Measurements from ENCODE around the gene ZNF160.
"Not testable (repeated sequence)": the region's sequence is repeated elsewhere in the genome, so short reads cannot be mapped to it uniquely, and the experiment has no call there.

ZNF160 gene
- total RNA-seq: 78.3 to 128 (median 101) reads per million in 4 experiments

DNA sequence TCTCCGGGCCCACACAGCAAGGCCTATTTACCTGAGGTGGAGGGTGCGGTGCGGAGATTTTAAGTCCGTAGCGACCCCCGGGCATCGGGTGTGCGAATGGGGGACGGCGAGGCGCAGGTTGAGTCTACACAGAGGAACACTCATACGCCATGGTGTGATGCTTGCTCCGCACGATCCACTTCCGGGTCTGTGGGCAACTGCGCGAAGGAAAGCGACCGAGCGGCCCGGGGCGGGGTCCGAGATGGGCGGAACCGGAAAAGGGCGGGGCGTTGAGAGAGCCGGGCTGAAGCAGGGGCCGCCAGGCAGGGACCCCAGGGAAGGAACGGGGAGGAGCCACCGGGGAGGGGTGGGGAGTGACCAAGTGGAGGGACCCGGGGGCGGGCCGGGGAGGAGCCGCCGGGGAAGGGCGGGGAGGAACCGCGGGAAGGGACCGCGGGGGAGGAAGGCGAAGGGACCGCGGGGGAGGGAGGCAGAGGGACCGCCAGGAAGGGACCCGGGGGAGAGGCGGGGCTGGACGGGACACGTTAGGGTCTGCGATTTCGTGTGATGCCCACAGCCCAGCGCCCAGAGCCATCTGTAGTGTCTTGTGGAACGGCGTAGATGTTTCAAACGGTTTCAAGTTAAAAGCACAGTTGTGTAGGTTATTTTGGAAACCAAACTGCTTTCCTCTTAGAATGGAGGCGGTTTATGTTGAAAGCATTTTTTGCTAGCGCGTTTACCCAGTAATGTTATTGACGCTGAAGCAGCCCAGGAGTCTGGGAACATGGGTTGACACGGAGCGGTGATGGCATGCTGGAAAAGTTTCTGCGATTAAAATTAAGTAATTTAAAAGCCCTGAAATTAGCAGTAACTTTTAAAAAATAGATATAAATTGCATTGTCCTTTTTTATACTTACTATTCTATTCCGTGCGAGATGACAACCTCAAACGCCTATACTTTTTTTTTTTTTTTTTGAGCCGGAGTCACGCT lies at the start of gene ZNF160:
TSS of gene ZNF160 (minus strand) at position 189 of the 970 bp plus-strand sequence. CDS start 17,146 bp downstream, outside the sequence.
- DNase-seq: peak; percentile 98

DNA sequence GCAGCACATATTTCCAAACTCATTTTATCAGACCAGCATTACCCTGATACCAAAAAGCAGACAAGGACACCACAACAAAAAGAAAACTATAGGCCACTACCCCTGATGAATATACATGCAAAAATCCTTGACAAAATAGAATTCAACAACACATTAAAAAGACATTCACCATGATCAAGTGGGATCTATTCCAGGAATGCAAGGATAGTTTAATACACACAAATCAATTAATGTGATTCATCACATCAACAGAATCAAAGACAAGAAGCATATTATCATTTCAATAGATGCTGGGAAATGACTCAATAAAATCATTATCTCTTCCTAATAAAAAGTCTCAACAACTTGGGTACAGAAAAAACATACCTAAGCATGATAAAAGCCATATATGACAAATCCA lies 44.4 kb upstream of the ZNF160 start:
- DNase-seq: no peak

DNA sequence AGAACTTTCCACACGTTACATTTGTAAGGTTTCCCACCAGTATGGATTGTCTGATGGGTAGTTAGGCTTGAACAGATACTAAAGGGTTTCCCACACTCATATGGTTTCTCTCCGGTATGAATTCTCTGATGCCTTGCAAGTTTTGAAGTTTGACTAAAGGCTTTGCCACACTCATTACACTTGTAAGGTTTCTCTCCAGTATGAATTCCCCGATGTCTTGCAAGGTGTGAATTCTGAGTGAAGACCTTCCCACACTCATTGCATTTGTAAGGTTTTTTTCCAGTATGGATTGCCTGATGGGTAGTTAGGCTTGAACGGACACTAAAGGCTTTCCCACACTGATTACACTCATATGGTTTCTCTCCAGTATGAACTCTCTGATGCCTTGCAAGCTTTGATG lies 37.1 kb upstream of the ZNF160 start:
- DNase-seq: no peak

DNA sequence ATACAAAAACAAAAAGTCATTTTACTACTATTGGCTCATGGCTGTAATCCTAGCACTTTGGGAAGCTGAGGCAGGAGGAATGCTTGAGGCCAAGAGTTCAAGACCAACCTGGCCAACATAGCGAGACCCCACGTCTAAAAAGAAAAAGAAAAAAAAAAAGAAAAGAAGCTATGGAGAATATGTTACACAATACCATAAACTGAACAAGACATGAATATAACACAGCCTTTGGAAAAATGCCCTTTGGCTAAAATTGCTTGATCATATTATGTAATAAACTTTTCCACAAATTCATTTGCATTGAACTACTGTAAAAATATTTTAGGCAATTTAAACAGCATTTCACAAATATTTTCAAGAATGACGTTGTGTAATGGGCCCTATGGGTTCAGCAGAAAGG lies 33.2 kb upstream of the ZNF160 start:
- no peak for DNase-seq

DNA sequence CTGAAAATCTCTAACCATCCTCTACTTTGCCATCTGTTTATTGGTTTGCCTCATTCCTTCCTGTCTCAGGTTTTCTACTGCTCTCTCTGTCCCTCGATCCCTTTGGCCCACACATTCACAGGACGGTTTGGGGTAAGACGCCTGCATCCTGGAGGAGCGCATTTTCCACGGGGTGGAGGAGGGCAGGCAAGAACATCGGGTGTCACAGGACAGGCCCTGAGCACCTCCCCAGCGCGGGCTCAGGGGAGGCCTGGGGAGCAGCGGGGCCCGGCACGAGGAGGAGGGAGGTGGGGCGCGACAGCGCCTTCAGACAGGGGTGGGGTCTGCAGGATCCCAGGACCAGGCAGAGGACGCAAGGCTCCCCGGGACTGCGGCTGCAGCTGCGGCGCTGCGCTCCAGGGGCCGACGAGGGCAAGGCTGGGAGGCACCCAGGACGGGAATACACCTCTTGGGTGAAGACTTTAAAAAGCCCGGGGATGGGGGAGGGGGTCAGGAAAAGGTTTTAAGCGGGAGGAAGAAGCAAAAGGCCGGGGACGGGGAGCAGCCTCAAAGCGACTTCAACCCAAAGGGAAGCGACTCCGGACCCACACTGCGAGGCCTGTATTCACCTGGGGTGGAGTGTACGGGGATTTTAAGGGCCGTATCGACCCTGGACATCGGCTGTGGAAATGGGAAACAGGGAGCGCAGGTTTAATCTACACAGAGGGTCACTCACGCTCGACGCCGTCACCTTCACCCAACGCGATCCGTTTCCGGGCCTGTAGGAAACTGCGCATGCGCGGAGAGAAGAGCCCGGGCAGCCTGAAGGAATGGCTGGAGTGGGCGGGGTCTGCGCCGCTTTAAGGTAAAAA lies 29.1 kb upstream of the ZNF160 start, which contains the start of gene ZNF415:
TSS of gene ZNF415 (minus strand) at position 770 of the 851 bp plus-strand sequence. CDS start 10,234 bp downstream, outside the sequence.
- DNase-seq: peak; percentile 57

DNA sequence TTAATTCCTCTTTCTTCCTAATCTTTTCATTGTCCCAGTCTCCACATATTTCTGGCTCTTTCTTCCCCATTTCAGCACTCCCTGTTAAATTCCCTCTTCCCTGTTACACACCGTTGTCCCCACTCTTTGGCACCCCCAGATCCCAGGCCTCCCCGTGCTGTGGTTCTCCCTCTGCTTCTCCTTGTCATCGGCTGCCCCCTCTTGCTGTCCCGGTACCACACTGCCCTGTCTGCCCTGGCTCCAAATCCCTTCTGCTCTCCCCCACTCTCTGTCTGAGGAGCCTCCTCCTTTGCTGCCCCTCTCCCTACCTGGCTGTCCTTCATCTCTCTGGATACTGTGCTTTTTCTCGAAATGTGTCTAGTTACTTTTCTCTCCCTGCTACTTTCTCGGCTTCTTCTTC lies 28.5 kb upstream of the ZNF160 start:
- DNase-seq: no peak

DNA sequence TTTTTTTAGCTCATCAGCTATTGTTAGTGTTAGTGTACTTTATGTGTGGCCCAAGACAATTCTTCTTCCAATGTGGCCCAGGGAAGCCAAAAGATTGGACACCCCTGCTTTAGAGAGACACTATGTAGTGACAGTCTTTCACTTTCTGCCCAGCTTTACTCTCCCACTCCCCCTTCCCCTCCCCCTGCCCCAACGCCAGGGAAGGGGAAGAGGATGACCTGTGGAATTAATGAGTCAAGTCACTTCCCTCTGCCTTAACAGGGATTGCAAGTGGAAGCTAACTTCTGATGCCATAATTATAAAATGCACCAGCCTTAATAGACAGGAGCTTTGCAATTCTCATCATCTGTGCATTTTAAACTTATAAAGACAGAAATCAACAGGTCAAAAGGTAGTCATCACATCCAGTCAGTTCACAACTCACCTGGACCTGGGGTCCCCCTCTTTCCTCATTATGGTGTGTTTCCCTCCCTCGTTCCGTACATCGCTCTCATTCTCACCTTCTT lies 27.9 kb upstream of the ZNF160 start:
- no peak for DNase-seq

DNA sequence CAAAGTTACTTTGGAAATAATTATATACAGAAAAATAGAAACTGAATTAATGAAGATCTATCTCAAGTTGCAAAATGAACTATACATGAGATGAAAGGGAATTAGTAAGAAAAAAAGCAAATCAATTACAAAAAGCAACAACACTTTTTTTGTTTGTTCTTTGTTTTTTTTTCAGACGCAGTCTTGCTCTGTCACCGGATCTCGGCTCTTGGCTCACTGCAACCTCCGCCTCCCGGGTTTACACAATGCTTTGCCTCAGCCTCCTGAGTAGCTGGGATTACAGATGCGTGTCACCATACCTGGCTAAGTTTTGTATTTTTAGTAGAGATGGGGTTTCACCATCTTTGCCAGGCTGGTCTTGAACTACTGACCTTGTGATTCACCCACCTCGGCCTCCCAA lies 27.3 kb upstream of the ZNF160 start:
- DNase-seq: no peak

DNA sequence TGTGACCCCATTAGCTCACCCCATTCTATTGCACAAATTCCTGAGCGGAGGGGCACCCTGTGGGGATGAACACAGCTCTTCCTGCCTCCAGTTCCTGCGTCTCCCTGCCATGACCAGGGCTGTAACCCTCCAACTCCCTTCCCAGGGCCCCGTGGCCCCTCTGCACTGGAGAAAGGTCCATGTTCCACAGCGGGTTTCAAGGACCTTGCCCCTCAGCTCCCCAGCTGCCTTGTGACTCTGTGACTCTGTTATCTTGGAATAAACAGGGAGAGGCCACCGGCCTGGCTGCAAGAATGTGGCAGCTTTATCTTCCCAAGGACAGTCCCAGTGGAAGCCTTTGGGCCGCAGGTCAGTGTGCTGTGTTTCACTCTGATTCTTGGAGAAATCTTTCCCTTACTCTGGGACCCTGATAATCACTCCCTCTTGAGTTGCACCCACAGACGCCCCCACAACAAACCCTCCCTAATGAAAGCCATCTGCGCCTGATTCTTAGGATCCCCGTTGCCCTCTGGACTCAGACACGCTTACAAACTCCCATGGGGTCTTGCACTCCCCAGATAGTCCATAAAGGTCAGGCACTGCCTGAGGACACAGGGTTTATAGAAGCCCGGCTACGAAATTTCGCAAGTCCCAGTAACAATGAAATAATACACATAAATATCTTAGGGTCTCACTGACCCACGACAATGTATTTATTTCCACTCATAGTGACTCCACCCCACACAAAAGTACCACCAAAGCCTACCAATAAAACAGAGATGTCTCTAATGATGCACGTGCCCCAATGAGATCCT lies 23.7 kb upstream of the ZNF160 start:
- not testable (repeated sequence) for DNase-seq

DNA sequence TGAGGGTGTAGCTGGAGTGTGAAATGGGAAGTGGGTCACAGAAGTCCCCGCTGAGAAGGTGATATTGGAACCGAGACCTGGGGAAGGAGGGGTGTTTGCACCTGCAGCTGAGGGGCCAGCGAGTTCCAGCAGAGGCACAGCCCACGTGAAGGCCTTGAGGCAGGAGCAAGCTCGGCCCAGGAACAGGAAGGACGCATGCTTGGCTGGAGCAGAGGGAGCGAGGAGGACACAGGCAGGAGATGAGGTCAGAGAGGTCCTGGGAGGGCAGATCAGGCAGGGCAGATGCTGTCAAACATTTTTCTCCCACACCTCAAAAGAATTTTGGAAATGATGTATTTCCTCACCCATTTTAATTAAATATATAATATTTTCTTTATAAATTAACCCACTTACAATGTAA lies 20.2 kb upstream of the ZNF160 start:
- no peak for DNase-seq

DNA sequence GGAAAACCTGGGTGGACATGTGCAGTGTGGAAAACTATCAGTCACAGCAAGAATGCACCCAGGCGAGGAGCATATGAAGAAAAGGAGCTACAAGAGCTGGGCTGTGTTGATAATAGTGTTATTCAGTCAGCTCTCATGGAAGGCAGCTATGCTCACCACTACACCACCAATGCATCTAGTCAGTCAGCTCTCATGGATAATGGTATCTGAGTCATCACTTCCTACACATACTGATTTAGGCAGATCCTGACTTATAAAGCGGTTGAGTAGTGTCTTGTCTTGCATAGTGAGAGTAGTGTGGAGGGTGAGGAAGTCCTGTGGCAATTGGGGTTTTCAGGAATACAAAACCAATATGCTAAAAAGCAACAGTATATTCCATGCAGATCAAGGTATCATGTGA lies 9.1 kb upstream of the ZNF160 start:
- DNase-seq: no peak

DNA sequence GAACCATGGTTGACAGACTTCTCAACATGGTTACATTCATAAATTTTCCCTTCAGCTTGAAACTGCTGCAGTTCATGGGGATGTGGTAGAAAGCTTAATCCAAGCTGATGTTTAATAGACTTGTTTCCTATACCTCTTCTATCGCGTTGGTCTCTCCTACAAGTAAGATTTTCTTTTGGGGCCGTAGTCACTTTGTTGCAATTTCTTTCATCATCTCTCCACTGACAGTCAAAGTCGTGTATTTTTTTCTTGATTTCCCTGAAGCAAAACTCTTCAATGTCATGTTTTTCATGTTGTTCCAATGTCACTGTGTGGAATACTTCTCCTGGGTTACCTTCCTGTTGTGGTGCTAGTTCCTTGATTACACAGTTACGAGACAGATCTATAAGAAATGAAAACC lies 6.3 kb upstream of the ZNF160 start:
- no peak for DNase-seq

DNA sequence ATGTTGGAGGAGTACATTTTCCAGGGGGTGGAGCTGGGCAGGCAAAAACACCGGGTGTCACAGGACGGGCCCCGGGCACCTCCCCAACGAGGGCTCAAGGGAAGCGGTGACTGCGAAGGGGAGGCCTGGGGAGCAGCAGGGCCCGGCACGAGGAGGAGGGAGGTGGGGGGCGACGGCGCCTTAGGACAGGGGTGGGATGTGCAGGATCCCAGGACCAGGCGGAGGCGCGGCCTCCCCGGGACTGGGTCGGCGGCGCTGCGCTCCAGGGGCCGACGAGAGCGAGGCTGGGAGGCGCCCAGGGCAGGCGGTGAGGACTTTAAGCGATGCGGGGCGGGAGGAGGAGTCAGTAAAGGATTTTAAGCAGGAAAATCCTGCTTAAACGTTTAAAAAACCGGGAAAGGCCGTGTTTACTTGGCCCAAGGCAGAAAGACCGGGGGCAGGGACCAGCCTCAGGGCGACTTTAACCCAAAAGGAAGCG lies 427 bp downstream of the ZNF160 start:
- no peak for DNase-seq

DNA sequence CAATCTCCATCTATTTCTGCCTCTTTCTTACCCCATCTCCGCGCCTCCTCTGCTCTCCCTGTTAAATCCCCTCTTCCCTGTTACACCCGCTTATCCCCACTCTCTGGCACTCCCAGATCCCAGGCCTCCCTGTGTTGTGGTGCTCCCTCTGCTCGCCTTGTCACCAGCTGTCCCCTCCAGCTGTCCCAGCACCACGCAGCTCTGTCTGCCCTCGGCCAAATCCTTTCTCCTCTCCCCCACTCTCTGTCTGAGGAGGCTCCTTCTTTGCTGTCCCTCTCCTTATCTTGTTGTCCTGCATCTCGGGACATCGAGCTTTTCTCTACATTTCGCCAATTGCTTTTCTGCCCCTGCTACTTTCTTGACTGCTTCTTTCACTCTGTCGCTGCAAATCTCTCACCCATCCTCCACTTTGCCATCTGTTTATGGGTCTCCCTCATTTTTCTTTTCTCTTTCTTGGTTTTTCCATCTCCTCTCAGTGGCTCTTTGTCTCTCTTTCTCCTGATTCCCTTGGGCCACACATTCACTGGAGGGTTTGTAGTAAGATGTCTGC lies 941 bp downstream of the ZNF160 start:
- no peak for DNase-seq

DNA sequence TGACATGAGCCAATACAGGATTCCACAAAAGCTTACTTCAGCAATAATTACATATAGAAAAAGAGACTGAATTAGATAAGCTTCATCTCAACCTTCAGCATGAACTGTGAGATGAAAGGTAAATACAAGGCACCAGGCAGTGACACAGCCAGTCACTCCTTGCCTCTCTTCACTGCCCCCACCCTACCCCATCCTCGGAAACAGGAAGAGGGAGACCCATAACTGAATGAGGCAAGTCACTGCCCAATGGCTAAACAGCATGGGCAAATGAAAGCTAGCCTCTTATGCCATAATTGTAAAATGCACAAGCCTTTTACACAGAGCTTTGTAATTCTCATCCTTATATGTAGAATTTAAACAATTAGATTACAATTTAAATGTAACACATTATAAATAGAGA lies 1.7 kb downstream of the ZNF160 start:
- DNase-seq: no peak

DNA sequence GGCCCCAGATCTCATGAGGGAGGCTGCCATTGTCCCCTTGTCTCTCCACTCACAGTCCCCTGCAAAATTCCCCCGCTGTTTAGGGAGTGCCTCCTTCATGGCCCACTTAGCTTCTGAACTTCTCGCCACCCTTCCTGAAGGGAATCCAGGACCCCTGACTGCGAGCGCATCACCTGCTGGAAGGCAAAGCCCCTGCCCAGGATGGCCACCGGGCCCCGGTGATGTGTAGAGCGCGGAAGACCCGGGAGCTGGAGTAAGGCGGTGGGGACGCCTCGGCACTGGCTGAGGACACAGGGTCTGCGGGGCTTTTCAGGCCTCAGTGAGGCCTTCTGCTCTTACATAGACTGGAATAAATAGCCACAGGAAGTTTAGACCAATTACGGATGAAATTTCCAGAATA lies 4.7 kb downstream of the ZNF160 start:
- not testable (repeated sequence) for DNase-seq

DNA sequence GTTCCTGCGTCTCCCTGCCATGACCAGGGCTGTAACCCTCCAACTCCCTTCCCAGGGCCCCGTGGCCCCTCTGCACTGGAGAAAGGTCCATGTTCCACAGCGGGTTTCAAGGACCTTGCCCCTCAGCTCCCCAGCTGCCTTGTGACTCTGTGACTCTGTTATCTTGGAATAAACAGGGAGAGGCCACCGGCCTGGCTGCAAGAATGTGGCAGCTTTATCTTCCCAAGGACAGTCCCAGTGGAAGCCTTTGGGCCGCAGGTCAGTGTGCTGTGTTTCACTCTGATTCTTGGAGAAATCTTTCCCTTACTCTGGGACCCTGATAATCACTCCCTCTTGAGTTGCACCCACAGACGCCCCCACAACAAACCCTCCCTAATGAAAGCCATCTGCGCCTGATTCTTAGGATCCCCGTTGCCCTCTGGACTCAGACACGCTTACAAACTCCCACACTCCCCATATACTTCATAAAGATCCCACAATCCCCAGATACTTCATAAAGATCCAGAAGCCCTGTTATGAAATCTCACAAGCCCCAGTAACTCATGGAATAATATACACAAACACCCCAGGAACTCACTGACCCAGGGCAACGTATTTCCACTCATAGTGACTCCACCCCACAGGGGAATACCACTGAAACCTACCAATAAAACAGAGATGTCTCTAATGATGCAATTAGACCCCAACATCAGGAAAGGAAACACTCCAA lies 6.1 kb downstream of the ZNF160 start:
- not testable (repeated sequence) for DNase-seq

DNA sequence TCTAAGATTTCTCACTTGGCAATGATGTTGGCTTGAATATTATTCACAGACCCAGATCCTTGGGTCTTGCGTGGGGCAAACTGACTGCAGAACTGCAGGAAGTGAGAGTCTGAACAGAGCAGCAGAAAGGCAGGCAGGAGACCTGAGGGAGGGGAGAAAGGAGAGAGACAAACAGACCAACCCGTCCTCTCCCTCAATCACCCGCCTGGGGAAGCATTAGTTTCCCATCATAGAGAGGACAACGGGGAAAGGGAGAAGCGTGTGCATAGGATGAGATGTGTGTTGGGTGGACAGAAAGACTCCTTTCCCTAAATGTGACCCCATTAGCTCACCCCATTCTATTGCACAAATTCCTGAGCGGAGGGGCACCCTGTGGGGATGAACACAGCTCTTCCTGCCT lies 6.6 kb downstream of the ZNF160 start:
- not testable (repeated sequence) for DNase-seq

DNA sequence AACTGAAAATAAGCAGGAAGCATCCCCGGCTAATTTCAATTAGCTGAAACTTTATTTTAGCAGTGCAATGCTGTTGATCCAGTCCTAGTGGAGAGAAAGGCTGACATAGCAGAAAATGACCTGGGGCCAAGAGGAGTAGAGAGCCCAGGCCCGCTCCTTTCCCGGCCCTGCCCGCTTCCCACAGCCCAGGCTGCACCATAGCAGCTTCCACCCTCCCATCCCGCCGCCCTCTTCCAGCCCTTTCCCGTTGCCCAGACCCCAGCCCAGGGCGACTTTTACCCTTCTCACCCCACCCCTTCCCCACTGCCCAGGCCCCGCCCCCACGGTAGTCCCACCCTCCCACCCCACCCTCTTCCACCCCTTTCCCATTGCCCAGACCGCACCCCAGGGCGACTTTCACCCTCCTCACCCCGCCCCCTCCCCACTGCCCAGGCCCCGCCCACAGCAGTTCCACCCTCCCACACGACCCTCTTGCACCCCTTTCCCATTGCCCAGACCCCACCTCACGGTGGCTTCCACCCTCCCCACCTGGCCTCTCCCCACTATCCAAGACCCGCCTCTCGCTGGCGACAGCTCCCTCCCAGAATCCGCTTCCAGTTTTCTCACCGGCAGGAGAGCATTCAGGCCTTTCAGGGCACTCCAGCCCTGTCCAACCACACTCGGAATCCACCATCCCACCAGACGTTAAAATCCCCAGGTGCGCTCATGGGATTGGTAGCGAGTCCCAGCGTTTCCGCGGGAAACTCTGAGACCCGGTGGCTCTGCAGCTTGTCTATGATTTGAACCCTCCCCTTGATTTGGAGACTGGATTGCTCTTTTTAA lies 8.3 kb downstream of the ZNF160 start:
- DNase-seq: no peak

DNA sequence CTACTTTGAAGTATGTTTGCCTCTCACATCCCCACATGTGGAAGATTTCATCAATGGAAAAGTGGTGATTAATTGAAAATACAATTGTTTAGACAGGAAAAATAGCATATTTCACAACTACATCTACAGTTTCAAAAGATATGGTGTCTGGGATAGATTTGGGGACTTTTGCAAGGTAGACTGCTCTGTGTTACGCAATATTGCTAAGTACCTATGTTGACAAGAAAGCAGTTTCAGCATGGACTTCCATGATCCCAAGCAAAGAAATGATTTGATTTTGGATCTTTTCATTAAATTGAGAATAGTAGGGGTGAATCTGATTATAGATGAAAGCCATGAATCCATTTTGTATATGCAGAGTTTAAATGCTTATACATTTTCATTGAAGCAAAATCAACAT lies 10.5 kb downstream of the ZNF160 start:
- no peak for DNase-seq

All from effector CD8-positive, alpha-beta T cell (primary cell).